Mucosa of descending colon (tissue), 3 donors: Measurements from ENCODE around the gene B4GALT1. TPM values are rescaled to one million over a fixed set of nuclear protein-coding genes. Genes with fewer than 3 reads are reported as not detected.

ENCODE experiments used
- ATAC-seq: fragments of 200-7000 bp; cut with Tn5 transposase; one replicate; pipeline ENCODE4 v1.9.1; 2020; ENCODE audit warnings: mild to moderate bottlenecking, moderate library complexity
- DNase-seq, 3 donors: peaks; one replicate each; pipeline ENCODE4 v3.0.0-alpha.2; 2020
- H3K36me3 ChIP-seq: fragments of 200-600 bp; one replicate; pipeline ENCODE4 v1.8.0; 2021; ENCODE audit warnings: low read depth, mild to moderate bottlenecking
- H3K4me1 ChIP-seq: fragments of 200-600 bp; one replicate; pipeline ENCODE4 v1.8.0; 2021; ENCODE audit warnings: low read depth, mild to moderate bottlenecking
- H3K4me3 ChIP-seq: fragments of 200-600 bp; one replicate; pipeline ENCODE4 v1.8.0; 2021; ENCODE audit warnings: mild to moderate bottlenecking
- H3K9me3 ChIP-seq: fragments of 200-600 bp; one replicate; pipeline ENCODE4 v1.8.0; 2021; ENCODE audit warnings: mild to moderate bottlenecking
- intact Hi-C, 2 donors: fragments of 100-400 bp; cut with DNase I in 1 of 2; cut with micrococcal nuclease in 1 of 2; formaldehyde crosslinking; loops; one replicate each; pipeline versions ENCODE4 v1.11.0 to v1.11.1; 2022; cut with DNase I, micrococcal nuclease
- total RNA-seq, 3 donors: library from RNA; stranded (reverse); fragmentation: NEBNext Ultra II Directional in 2 of 3; extraction: Animal tissue kit (Norgen Biotek cat#: 25700) in 2 of 3; gene quantifications; one replicate each; pipeline versions ENCODE4 v1.2.1 to v1.2.4, GENCODE V29; 2021 to 2023
- TF ChIP-seq, protein P1 (sequence below): fragments of 200-600 bp; IDR thresholded peaks from one replicate; pipeline ENCODE4 v1.8.0; 2022; ENCODE audit warnings: antibody characterized with exemption, mild to moderate bottlenecking
- donor health status: DM: no; HTN: no; CAD: no; lungs with moderate emphysema.
- donor health status: DM: no; HTN: no; CAD: no.
- donor health status: DM: no; HTN: yes; CAD: no.

The B4GALT1 gene
- total RNA-seq, 3 donors from 2014 or later, result 66.0 to 203 (median 103) TPM

DNA sequence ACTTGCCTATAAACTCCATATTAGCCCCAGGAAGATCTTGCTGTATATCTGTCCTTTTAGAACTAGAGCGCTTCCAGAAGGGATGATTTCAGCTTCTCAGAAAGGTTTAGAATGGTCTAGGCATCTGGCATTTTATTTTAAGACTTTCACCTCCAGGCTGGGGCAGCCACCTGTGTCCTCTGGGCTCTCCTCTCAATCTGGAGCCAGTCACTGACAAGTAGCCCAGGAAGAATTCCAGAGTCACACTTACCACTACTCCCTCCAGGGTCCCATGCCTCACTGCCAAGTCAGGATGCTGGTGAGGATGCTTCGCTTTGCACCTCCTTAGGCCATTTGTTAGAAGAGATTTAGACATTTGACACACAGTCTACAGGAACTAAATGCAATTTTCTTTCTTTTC is 20.8 kb downstream of the B4GALT1 start:
- no peaks in the 10 kb centered on the region for H3K36me3 ChIP-seq
- intact Hi-C loops, result no loop called here
- DNase-seq (no peak), ATAC-seq (no peak)
- no peak overlapping the region for H3K4me3 ChIP-seq
- TF ChIP-seq, protein P1, sequence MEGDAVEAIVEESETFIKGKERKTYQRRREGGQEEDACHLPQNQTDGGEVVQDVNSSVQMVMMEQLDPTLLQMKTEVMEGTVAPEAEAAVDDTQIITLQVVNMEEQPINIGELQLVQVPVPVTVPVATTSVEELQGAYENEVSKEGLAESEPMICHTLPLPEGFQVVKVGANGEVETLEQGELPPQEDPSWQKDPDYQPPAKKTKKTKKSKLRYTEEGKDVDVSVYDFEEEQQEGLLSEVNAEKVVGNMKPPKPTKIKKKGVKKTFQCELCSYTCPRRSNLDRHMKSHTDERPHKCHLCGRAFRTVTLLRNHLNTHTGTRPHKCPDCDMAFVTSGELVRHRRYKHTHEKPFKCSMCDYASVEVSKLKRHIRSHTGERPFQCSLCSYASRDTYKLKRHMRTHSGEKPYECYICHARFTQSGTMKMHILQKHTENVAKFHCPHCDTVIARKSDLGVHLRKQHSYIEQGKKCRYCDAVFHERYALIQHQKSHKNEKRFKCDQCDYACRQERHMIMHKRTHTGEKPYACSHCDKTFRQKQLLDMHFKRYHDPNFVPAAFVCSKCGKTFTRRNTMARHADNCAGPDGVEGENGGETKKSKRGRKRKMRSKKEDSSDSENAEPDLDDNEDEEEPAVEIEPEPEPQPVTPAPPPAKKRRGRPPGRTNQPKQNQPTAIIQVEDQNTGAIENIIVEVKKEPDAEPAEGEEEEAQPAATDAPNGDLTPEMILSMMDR, result no peak
- H3K4me1 ChIP-seq, result peaks cover 40% of the 10 kb centered on the region
- H3K9me3 ChIP-seq, result no peaks in the 10 kb centered on the region

GRCh38 chr9:33144551-33144950 is 22.6 kb downstream of the B4GALT1 start:
- DNase-seq, result no peak
- intact Hi-C loops, result no loop called here
- ATAC-seq, result no peak
- Histone ChIP-seq H3K4me1 (peaks cover 44% of the 10 kb centered on the region), H3K4me3 (no peak overlapping the region), H3K36me3 (no peaks in the 10 kb centered on the region), H3K9me3 (no peaks in the 10 kb centered on the region)
- TF ChIP-seq, protein P1, result no peak

GRCh38 chr9:33143241-33143661 is 23.9 kb downstream of the B4GALT1 start:
- DNase-seq, result no peak
- intact Hi-C loops, result no loop called here
- TF ChIP-seq, protein P1, result no peak

DNA sequence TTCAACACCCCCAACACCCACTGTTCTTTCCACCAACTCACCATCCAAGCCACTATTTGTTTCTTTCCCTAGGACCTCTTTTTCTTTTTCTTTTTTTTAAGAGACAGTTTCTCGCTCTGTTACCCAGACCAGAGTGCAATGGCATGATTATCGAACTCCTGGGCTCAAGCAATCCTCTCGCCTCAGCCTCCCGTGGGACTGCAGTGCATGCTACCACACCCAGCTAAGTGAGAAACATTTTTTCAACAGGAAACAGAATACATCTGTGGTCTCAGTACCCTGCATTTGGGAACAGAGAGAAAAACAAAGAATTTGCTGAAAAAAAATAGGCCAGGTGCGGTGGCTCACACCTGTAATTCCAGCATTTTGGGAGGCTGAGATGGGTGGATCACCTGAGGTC is 24.6 kb downstream of the B4GALT1 start:
- Histone ChIP-seq H3K4me1 (peaks cover 42% of the 10 kb centered on the region), H3K36me3 (no peaks in the 10 kb centered on the region), H3K4me3 (no peak overlapping the region), H3K9me3 (no peaks in the 10 kb centered on the region)
- peak; percentile 13 for ATAC-seq
- TF ChIP-seq, protein P1, result no peak
- DNase-seq, result no peak
- intact Hi-C loops, result no loop called here

More at GRCh38 chr9:33143241-33143661, 23.9 kb downstream of the B4GALT1 start:
- H3K9me3 ChIP-seq, result no peaks in the 10 kb centered on the region
- no peaks in the 10 kb centered on the region for H3K36me3 ChIP-seq
- ATAC-seq, result no peak
- H3K4me1 ChIP-seq, result peaks cover 49% of the 10 kb centered on the region
- no peak overlapping the region for H3K4me3 ChIP-seq

DNA sequence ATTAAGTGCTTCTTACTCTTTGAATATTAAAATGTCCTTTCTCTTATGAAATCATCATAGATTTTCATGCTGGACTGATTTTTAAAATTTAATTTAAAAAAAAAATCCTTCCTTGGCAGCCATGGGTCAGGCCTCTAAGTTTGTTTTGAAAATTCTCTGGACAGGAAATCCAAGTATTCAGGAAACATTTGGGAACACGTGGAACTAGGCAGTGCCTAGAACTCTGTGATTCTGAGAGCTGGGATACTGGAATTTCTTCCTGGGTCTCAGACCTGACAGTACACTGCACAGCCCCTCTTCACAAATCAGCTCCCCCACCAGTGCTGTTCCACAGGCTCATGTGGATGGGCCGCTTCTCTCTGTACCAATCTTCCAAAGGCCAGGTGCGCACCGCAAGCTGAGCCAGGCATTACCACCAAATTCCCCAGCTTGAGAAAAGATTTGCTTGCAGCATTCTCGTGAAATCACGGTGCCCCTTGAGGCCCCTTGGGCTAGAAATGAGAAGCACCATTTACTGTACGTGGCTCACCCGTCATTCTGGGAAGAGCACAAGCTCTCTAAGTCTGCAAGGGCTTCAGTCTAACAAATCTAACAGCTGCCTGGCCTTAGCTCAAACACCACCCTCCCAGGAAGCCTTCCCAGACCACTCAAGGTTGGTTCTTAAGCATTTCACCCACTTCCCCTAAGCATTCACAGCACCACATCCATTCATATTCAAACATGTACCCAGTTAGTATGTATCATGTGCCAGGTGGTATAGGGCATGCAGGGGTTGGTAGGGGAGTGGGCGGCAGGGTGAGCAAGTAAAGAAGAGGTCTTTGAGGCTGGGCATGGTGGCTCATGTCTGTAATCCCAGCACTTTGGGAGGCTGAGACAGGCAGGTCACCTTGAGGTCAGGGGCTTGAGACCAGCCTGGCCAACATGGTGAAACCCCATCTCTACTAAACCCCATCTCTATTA is 26.5 kb downstream of the B4GALT1 start:
- TF ChIP-seq, protein P1, result no peak
- no peak overlapping the region for H3K4me3 ChIP-seq
- H3K36me3 ChIP-seq, result no peaks in the 10 kb centered on the region
- DNase-seq (no peak), ATAC-seq (no peak)
- no peaks in the 10 kb centered on the region for H3K9me3 ChIP-seq
- peaks cover 37% of the 10 kb centered on the region for H3K4me1 ChIP-seq
- intact Hi-C loops, result no loop called here
